A673 (cell line): Measurements from ENCODE around the gene TECTA. TPM values are rescaled to one million over a fixed set of nuclear protein-coding genes. Genes with fewer than 3 reads are reported as not detected.

Experiments used
- BruUV-seq: library from RNA; stranded (reverse); fragments of 400-500 nt; replicated peaks from 2 replicates; lab custom pipeline; 2021; lab: Mats Ljungman, UMichigan
- CTCF ChIA-PET: fragments of 300-600 bp; sonication (Branson Sonifier 250); formaldehyde crosslinking; loops from one replicate; lab custom pipeline; 2022; ENCODE audit warnings: antibody characterized with exemption; lab: Charles Lee
- POLR2A ChIA-PET: fragments of 300-600 bp; sonication (Branson Sonifier 250); formaldehyde crosslinking; loops from one replicate; lab custom pipeline; 2022; ENCODE audit warnings: antibody characterized with exemption; ENCODE audit not compliant: low non-redundant PET; lab: Charles Lee
- DNase-seq: peaks from one replicate; pipeline ENCODE4 v3.0.0-alpha.2; 2015; ENCODE audit warnings: low spot score
- H3K27ac ChIP-seq: fragments of 200-600 bp; sonication (generic); 2 replicates; pipeline ENCODE4 v1.5.1; 2016; ENCODE audit warnings: mixed run types, low read depth, mild to moderate bottlenecking, mixed read lengths, antibody characterized with exemption, low read length; ENCODE audit not compliant: poor library complexity, severe bottlenecking
- H3K27me3 ChIP-seq: fragments of 200-600 bp; sonication (generic); replicated peaks from 2 replicates; pipeline ENCODE4 v1.6.1; 2017; ENCODE audit warnings: mixed run types, low read depth, mild to moderate bottlenecking, mixed read lengths, antibody characterized with exemption, low read length; ENCODE audit not compliant: insufficient read depth, poor library complexity
- H3K36me3 ChIP-seq: fragments of 200-600 bp; sonication (generic); 2 replicates; pipeline ENCODE4 v1.6.1; 2016; ENCODE audit warnings: mixed run types, mild to moderate bottlenecking, mixed read lengths, antibody characterized with exemption, low read length; ENCODE audit not compliant: insufficient read depth, poor library complexity, severe bottlenecking
- H3K4me1 ChIP-seq: fragments of 200-600 bp; sonication (generic); 2 replicates; pipeline ENCODE4 v1.6.1; 2017; ENCODE audit warnings: mixed run types, mild to moderate bottlenecking, mixed read lengths, antibody characterized with exemption, low read length; ENCODE audit not compliant: insufficient read depth, poor library complexity, severe bottlenecking
- H3K4me3 ChIP-seq: fragments of 200-600 bp; sonication (generic); 2 replicates; pipeline ENCODE4 v1.5.1; 2016; ENCODE audit warnings: low read depth, mixed run types, mild to moderate bottlenecking, mixed read lengths, low read length; ENCODE audit not compliant: poor library complexity, severe bottlenecking
- H3K9me3 ChIP-seq: fragments of 200-600 bp; sonication (generic); 2 replicates; pipeline ENCODE4 v1.6.1; 2016; ENCODE audit warnings: mixed run types, low read depth, mild to moderate bottlenecking, mixed read lengths, antibody characterized with exemption, low read length; ENCODE audit not compliant: poor library complexity, severe bottlenecking
- CTCF ChIP-seq: fragments of 300-800, 200-600 bp; sonication (generic); conservative IDR thresholded peaks from 2 replicates; pipeline ENCODE4 v1.5.1; 2017; ENCODE audit warnings: low read depth, mild to moderate bottlenecking, antibody characterized with exemption, low read length, moderate library complexity, mixed read lengths
- EZH2 ChIP-seq: fragments of 200-600 bp; sonication (generic); IDR thresholded peaks from 2 replicates; pipeline ENCODE4 v1.6.1; 2017; ENCODE audit warnings: borderline replicate concordance, low read depth, mild to moderate bottlenecking, mixed read lengths, antibody characterized with exemption, low read length; ENCODE audit not compliant: poor library complexity, severe bottlenecking
- intact Hi-C: fragments of 100-400 bp; cut with micrococcal nuclease; formaldehyde crosslinking; loops from one replicate; pipeline ENCODE4 v1.10.0; 2022; ENCODE audit not compliant: unreplicated experiment
- total RNA-seq: library from RNA; stranded (reverse); gene quantifications from 2 replicates; pipeline ENCODE4 v1.2.3, GENCODE V29; 2021

The TECTA gene
- total RNA-seq, 1 experiment from 2014 or later = 0.19 TPM

- peaks cover 6% of the 10 kb centered on the region for H3K36me3 ChIP-seq
- ChIA-PET POLR2A (no interaction called here), CTCF (no interaction called here)
- H3K27ac ChIP-seq = no peak overlapping the region
- no peaks in the 10 kb centered on the region for H3K9me3 ChIP-seq
- no peaks in the 10 kb centered on the region for H3K4me1 ChIP-seq
- H3K27me3 ChIP-seq = no peaks in the 10 kb centered on the region
- no TSS peak for BruUV-seq
- H3K4me3 ChIP-seq = no peak overlapping the region
- TF ChIP-seq CTCF (no peak), EZH2 (no peak)
- intact Hi-C loops = no loop called here
- DNase-seq = no peak
Observed at GRCh38 chr11:121070951-121071845, 29.8 kb upstream of the TECTA start.

GRCh38 chr11:121071846-121072450 is 29.1 kb upstream of the TECTA start:
- H3K4me3 ChIP-seq = no peak overlapping the region
- no peak for DNase-seq
- CTCF ChIA-PET = no interaction called here
- H3K36me3 ChIP-seq = peaks cover 6% of the 10 kb centered on the region
- POLR2A ChIA-PET = no interaction called here
- H3K27me3 ChIP-seq = no peaks in the 10 kb centered on the region
- TF ChIP-seq EZH2 (no peak), CTCF (no peak)
- BruUV-seq = no TSS peak
- H3K9me3 ChIP-seq = no peaks in the 10 kb centered on the region
- no peaks in the 10 kb centered on the region for H3K4me1 ChIP-seq
- intact Hi-C loops = no loop called here
- no peak overlapping the region for H3K27ac ChIP-seq

GRCh38 chr11:121081321-121081720 is 19.7 kb upstream of the TECTA start:
- ChIA-PET CTCF (no interaction called here), POLR2A (interaction anchor here (0.6 kb wide), 1 partner anchor 46 kb away, joined by 4 read pairs; no protein-coding TSS in a partner anchor)
- no peak for TF ChIP-seq EZH2
- no peak for TF ChIP-seq CTCF
- no TSS peak for BruUV-seq
- Histone ChIP-seq H3K4me3 (no peak overlapping the region), H3K9me3 (no peaks in the 10 kb centered on the region), H3K4me1 (no peaks in the 10 kb centered on the region), H3K36me3 (no peaks in the 10 kb centered on the region), H3K27ac (no peak overlapping the region), H3K27me3 (no peaks in the 10 kb centered on the region)
- intact Hi-C loops = no loop called here
- no peak for DNase-seq
